HT-29 (cell line): Measurements from ENCODE around the gene EML2. TPM values are rescaled to one million over a fixed set of nuclear protein-coding genes. Genes with fewer than 3 reads are reported as not detected.
A peak's percentile ranks its signal among the peaks of the same experiment; 100 is the strongest.
"Not testable (repeated sequence)": the region's sequence is repeated elsewhere in the genome, so short reads cannot be mapped to it uniquely, and the experiment has no call there.

ENCODE experiments used
- DNase-seq: peaks from one replicate; pipeline ENCODE4 v3.0.0-alpha.2; 2015; ENCODE audit warnings: low spot score
- total RNA-seq: library from RNA; depleted of rRNA; stranded (reverse); fragments of >200 nt; shearing (Covaris generic); gene quantifications from 2 replicates; pipeline ENCODE4 v1.2.3, GENCODE V29; 2014; rRNA removed

The EML2 gene
- 38.2 and 39.5 TPM in 2 replicates for total RNA-seq

DNA sequence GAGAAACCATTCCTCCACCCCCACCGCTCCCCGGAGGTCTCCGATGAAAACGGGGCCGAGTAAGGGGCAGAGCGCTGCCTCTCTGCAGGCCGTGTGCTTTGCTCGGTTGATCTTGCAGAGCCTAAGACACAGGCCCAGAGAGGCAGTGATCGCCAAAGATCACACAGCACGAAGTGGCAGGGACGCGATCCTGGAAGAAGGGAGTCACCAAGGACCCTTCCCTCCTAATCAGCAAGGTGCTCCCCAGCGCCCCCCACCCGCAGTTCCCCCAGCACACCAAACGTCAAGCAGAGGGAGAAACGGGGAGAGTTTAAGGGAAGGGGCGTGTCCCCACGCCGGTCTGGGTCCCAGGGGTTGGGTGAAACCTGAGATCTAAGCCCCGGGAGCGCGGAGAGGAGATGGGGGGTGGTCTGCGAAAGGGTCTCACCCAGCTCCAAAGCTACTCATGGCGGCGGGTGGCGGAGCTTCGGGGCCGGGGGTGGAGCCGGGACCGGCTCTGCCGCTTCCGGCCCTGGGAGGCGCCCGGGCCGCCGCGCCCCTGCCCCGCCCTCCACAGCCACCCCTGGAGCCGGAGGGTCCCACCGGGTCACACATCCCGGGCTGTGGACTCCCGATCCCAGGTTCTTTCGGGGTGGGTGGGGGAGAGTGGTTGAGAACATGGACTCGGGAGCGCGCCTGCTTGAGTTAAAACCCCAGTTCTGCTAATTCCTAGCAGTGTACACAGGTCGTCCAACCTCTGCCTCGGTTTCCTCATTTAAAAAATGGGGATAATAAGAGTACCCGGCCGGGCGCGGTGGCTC lies at the start of gene EML2:
Gene EML2 (minus strand): TSS at position 468 of the 800 bp plus-strand sequence. CDS start 21 bp downstream, at position 447.
- DNase-seq: peak; percentile 57

GRCh38 chr19:45687599-45687998 lies 48.4 kb upstream of the EML2 start:
- DNase-seq: no peak

- not testable (repeated sequence) for DNase-seq
These were observed 45.8 kb upstream of the EML2 start for GRCh38 chr19:45685045-45685444.

DNA sequence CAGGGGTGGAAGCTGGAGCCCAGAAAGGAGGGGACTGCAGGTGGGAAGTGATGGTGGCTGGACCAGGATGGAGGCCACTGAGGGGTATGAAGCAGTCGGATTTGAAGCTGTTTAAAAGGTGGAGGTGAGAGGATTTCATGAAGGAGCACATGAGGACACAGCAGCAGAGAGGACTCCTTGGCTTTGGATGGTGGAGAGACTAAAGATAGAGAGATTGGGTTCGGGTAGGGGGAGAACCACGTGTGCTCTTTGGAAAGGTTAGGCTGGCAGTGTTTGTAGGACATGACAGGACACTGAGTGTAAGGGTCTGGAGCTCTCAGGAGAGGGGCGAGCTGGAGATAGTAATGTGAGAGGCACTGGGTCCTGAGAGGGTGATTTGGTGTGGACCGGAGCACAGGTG lies 43.7 kb upstream of the EML2 start:
- no peak for DNase-seq

DNA sequence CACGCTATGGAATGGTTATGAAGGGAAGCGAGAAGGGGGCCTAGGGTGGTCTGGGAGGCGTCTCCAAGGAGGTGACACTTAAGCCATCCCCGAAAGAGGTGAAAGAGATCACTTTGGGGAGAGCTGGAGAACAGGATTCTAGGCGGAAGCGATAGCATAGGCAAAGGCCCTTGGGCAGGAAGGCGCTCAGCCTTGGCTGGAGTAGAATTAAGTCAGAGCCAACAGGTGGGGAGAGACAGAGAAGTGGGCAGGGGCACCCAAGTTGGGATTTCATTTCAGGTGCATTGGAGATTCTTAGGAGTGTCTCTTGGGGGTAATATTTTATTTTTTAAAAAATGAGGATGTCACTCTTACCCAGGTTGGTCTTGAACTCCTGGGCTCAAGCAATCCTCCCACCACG lies 42.9 kb upstream of the EML2 start:
- DNase-seq: no peak

- peak; percentile 99 for DNase-seq
These were observed 42.3 kb upstream of the EML2 start for GRCh38 chr19:45681391-45682015.

DNA sequence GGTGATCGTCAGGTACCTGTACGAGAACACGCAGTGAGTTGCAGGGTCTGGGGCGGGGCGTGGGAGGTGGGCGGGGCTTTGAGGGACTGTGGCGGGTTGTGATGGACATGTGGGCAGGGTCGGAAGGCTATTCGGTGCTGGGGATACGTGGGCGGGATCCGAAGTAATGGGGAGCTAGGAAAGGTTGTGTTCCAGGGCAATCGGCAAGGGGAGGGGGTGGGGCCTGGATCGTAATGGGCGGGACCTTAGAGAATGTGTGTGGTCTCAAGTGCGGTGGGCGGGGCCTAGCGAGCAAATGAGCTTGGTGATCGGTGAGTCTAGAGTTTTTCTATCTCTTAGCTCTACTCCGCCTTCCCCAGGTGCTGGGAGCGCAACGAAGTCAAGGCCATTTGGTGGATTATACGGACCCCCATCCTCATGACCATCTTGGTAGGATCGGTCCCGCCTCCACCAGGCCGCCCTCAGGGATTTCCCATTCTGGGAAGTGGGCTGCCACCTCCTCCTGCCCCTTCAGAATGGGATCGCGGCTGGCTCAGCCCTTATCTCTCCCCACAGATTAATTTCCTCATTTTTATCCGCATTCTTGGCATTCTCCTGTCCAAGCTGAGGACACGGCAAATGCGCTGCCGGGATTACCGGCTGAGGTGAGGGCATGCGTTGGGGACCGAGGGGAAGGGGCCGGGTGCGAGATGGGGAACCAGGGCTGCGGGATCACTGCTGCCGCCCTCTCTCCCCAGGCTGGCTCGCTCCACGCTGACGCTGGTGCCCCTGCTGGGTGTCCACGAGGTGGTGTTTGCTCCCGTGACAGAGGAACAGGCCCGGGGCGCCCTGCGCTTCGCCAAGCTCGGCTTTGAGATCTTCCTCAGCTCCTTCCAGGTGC lies 38.4 kb upstream of the EML2 start:
- DNase-seq: peak; percentile 100

- peak; percentile 47 for DNase-seq
These were observed 37.7 kb upstream of the EML2 start for GRCh38 chr19:45676851-45677263.

DNA sequence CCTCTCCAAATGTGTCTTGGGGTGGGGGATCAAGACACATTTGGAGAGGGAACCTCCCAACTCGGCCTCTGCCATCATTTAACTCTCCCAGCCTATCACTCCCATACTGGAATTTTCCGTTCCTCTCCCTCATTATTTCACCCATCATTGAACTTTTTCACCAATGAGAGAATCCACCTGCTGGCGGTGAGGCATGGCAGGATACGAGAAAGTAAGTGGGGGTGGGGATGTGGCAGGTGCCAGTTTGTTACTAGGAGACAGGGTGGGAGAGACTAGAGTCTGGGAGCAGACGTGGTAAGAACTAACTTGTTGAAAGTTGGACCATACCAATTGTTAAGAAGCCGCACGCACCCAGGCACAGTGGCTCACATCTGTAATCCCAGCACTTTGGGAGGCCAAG lies 35.7 kb upstream of the EML2 start:
- DNase-seq: no peak

DNA sequence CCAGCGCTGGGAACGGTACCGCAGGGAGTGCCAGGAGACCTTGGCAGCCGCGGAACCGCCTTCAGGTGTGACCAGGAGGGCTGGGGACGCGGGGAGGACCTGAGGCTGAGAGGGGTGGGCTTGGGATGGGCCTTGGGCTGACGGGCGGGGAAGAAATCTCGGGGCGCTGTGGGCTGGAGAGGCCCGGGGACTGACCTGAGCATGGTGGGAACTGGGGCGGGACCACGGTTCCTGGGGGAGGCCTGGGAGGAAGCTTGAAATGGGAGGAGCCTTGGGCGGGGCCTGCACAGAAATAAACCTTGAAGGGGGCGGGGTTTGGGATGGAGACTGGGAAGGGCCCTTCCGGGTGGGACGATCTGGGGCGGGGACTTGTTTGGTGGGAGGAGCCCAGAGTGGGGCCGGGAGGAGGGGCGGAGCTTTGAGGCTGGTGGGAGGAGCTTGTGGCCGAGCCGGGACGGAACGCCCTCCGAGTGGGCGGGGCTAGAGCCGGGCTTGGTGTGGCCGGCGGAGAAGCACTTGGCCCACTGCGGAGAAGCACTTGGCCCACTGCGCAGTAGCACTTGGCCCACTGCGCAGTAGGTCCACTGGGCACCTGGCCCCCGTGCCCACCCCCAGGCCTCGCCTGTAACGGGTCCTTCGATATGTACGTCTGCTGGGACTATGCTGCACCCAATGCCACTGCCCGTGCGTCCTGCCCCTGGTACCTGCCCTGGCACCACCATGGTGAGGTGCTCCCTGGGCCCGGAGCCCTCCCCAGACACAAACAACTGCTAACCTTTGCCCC lies 31.7 kb upstream of the EML2 start:
- DNase-seq: peak; percentile 98

GRCh38 chr19:45668342-45668871 lies 29.2 kb upstream of the EML2 start:
- no peak for DNase-seq

- DNase-seq: peak; percentile 76
These were observed 28.6 kb upstream of the EML2 start, which contains the start of gene GIPR for GRCh38 chr19:45667620-45668341. TSS of gene GIPR (plus strand) at chr19:45668221. CDS start at chr19:45669521, 1,300 bp downstream.

DNA sequence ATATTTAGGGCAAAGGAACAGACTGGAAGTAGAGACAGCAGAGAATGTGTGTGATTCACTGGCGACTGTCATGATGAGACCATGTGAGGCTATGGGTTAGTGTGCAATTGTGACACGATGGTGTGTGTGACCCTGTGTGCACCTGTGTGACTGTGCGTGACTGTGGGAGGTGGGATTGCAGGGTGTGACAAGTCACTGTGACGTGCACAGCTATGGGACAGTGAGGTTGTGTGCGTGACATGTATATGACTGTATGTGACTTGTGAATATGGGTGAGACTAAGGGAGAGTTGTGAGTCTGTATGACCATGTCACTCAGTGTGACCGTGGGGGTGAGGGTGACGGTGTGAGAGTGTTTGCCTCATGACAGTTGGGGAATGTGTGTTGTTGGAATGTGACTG lies 25.4 kb upstream of the EML2 start:
- no peak for DNase-seq

DNA sequence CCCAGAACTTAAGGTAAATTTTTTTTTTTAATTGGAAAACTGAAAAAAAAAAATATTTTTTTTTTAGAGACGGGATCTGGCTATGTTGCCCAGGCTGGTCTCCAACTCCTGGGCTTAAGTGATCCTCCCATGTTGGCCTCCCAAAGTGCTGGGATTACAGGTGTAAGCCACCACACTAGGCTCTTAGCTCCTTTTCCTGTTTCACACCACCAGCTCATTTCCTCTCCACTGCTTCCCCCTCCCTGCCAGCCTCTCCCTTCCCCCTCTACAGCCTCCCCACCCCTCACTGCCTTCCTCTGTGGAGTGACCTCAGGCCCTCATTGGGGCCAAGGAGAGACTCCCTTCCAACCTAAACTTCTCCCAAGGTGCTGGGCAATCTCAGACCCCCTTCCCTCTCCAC lies 24.6 kb upstream of the EML2 start:
- no peak for DNase-seq

- DNase-seq: no peak
These were observed 21.4 kb upstream of the EML2 start for GRCh38 chr19:45660636-45661035.

DNA sequence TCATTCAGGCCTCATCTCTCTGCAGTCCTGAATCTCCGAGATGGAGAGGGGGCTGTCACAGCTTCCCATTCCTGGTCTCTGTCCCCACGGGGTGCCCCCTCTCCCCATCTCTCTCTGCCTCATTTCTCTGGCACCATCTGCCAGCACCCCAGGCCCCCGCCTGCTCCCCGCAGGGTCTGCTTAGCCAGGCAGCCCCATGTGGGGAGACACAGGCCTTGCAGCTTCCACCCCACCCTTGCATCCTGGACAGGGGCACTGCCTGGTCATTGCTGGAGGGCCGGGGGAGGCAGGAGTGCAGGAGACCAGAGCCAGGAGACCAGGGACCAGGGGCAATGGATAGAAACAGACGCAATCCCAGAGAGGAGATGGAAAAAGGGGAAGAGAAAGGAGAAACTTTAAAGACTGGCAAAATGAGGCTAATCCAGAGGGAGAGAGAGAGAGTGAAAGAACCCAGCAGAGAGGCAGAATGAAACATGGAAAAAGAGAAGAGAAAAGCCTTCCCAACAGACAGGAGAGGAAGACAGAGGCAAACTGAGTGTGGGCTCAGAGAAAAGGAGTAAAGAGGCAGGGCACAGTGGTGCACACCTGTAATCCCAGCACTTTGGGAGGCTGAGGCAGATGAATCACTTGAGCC lies 20.0 kb upstream of the EML2 start:
- no peak for DNase-seq

DNA sequence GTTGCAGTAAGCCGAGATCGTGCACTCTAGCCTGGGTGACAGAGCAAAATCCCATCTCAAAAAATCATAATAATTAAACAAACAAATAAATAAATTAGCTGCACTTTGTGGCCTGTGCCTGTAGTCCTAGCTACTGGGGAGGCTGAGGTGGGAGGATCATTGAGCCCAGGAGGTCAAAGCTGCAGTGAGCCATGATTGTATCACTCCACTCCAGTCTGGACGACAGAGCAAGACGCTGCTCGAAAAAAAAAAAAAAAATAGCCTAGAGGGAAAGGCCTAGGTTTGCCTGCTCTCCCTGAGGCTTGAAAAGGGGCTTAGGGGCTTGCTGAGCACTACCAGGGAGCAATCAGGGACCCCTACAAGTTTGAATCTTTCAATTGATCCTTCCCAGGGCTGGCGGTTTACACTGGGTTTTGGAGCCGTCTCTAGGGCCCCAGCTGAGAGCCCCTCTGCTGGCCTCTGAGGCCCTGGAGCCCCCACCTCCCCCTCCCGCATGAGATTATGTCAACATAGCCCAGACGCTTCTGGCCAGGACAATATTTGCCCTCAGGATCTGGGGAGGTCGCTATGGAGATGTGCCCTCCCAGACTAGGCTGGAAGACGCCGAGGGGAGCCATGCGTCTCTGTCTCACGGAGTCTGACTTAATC lies 18.4 kb upstream of the EML2 start:
- no peak for DNase-seq

- DNase-seq: no peak
These were observed 15.9 kb upstream of the EML2 start for GRCh38 chr19:45655073-45655472.

DNA sequence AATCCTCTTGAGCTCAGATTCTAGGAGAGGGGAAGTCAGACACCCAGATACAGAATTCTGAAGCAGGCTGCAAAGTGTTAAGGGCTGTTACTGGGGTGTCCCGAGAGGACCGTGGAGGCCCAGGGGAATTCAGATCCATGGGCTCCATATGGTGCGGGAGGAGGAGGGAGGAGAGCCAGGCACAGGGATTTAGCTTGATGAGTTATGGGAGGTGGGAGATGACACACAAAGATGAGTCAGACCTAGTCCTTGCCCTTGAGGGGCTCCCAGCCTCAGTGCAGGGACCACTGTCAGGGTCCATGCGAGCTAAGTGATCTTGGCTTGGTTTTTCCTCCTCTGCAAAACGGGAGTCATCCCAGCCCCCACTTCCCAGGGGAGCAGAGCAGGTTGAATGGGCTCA lies 14.4 kb upstream of the EML2 start:
- no peak for DNase-seq
